DMS79 (cell line): Measurements from ENCODE around the gene ODF4.
A peak's percentile ranks its signal among the peaks of the same experiment; 100 is the strongest.

Source experiments
- DNase-seq: peaks from one replicate; lab custom pipeline; 2025; lab: John Stamatoyannopoulos, UW

Gene ODF4, protein sequence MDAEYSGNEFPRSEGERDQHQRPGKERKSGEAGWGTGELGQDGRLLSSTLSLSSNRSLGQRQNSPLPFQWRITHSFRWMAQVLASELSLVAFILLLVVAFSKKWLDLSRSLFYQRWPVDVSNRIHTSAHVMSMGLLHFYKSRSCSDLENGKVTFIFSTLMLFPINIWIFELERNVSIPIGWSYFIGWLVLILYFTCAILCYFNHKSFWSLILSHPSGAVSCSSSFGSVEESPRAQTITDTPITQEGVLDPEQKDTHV

DNA sequence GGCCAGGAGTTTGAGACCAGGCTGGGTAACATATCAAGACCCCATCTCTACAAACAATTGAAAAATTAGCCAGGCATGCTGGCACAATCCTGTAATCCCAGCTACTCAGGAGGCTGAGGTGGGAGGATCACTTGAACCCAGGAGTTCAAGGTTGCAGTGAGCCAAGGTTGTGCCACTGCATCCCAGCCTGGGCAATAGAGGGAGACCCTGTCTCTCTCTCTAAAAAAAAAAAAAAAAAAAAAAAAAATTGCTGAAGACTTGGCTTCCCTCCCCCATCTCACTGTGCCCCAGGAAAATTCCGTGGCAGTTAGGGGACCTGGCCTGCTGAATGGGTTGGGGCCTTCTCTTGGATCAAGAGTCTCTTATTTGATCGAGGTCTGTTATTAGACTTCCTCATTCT, at the start of gene ODF4:
Gene ODF4 (plus strand): TSS at position 301 of the 400 bp plus-strand sequence. CDS start 212 bp downstream, outside the sequence.
- DNase-seq: no peak

DNA sequence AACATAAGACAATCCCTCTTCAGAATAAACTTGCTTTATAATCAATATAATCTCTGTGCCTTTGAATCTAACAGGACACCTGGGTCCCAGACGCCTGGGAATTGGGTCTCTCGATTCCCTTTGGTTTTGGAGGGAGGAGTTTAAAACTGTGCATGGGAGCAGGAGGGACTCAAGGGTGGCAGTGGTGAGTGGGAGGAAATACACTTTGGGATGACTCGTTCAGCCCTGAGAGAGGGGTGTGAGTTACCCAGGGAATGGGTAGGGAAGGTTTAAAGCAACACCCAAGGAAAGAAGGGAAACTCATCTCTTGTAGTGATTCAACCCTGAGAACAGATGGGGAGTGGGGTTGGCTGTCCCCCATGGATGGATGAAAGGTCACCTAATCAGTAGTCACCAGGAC, 49.6 kb upstream of the ODF4 start:
- no peak for DNase-seq

DNA sequence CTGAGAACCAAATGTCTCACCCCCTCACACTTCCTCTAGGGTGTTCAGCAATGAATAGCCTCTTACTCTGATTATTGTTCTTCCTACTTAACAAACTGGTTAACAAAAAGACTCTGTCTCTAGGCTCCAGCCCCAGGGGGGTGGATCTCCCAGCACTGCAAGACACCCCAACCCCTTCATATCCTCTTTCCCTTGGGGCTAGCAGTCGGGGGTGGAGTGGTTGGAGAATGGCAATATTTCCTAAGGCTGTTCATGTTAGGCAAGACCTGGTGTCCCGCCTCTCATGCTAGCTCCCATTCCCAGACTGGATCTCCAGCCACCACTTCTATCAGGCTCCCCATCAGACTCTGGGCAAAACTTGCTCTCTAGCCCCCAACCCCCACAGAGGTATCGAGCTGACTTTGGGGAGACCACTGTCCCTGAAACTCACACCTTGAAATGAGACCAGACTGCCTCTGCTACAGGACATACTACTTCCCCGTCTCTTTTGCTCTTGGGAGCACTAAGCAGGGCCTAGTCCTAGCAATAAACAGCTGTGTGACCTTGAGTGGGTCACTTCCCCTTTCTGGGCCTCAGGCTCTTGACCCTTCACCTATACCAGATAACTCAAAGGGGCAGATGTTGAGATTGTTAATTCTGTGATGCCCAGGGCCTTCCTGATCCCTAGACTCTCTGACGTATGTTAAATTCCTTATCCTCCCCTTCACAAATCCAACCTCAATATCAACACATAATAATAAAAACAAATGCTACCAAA, 46.8 kb upstream of the ODF4 start:
- DNase-seq: no peak

DNA sequence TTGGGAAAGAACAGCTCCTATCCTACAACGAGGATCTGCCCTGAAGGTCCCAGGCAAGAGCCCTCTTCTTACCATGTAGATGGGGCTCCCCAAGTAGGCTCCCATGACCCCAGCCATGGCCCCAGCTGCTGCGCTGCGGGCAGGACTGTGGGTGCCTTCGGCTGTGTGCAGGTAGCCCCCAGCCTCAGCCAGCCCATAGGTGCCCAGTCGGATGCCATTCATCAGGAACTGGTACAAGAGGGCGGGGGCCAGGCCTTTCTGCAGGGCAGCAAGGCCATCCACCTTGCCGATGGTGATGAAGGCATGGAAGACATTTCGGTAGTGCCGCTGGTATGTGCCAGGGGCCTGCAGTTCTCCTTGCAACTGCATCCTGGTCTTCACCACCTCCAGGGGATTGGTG, 45.3 kb upstream of the ODF4 start:
- DNase-seq: no peak

DNA sequence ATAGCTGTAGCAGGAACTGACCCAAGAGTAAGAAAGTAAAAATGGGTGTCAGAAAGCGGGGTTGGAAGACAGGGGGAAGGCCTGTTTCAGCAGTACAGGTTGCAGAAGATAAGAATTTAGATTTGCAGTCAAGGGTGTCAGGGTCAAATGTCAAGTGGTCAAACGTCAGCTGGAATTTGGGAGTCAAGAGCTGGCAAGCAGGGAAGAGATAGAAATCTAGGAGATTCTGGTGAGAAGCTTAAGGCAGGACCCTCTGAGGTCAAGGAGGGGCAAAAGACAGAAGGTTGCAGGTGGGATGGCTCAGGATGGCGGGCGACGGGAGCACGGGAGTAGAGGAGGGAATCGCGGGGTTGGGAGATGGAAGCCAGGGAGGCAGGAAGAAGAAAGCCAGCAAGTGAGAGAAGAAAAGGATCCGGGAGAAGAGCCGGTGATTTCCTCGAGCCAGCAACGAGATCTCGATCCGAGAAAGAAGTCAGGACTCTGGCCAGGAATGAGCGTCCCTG, 44.8 kb upstream of the ODF4 start:
- no peak for DNase-seq

DNA sequence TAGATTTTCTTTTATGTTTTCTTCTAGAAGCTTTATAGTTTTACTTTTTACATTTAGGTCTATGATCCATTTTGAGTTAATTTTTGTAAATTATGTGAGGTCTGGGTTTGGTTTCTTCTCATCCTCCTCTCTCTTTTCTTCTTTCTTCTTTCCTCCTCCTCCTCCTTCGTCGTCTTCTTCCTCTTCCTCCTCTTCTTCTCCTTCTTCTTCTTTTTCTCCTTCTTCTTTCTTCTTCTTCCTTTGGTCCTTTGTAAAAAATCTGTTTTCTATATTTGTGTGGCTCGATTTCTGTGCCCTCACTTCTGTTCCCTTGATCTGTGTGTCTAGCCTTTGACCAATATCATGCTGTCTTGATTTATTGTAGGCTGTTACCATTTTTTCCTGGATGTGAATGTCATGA, 39.4 kb upstream of the ODF4 start:
- no peak for DNase-seq

DNA sequence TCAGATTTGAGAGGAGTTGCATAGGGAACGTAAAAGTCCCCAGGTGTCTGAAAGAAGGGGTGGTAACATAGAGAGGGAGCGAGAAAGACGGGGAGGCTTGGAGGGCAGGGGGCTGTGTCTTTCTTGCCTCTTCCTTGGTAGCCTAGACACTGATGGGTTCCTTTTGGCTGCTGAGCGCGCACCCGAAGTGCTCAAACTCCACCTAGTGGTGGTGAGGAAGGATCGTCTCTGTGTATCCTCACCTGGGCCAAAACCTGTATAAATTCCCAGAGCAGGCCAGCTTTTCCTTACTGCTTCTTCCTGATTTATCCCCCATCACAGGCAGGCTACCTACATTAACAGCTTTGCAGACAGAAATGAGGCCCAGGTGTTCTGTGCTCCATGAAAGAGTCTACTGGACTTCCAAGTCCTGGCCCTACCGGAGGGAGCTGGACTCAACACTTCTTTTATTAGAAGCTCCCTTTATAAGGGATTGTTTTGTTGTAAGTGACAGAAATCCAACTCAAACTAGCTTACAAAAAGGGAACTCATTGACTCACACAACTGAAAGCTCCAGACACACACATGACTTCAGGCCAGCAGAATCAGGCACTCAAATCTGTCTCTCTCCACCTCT, 38.9 kb upstream of the ODF4 start:
- DNase-seq: peak; percentile 15

DNA sequence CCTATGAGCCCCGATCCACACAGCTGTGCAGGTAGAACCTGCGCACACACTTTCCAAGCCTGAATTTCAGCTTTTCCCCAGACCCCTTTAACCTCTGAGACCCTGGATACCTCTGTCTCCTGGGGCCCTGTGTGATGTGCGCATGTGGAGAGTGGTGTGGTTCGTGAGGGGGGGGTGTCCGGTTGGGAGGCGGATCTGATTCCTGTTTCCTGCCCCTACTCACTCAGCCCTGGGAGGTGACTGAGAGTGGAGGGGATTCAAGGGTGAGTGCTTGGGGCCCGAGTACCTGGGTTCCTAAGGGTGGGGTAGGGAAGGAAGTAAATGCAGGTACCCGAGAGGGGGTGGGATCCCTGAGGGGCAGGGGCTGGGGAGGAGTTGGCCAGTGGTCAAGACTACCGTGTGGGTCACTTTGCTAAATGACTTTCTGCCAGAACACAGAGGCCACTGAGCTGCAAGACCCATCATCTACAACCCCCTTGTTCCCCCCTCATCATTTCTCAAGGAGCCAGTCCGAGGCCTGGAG, 29.0 kb upstream of the ODF4 start:
- no peak for DNase-seq

DNA sequence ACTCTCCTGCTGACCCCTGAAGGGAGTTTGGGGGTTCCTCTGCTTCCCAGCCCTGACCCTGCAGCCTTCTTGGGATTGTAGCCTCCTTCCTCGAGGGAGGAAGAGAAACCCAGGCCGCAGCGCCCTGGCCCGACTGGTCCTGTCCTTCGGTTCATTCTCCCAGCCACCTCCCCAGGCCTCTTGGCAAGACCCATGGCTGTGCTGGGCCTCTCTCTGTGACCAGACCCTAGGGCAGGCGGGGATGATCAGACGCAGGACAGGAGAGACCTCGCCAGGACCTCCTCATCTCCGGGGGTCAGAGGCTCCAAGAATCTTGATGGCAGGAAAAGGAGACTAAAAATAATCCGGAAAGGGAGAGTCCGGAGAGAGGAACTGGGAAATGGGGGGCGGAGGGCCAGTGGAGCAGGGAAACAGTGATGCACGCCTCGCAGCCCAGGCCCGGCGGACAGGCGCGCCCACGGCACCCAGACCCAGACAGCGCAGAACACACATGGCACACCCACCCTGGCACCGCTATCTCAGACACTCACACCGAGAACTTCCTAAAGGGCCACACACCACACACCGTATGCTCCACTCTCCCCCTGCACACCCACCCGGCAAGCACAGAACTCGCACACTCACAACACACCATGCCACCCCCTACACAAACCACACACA, 28.4 kb upstream of the ODF4 start:
- DNase-seq: no peak

DNA sequence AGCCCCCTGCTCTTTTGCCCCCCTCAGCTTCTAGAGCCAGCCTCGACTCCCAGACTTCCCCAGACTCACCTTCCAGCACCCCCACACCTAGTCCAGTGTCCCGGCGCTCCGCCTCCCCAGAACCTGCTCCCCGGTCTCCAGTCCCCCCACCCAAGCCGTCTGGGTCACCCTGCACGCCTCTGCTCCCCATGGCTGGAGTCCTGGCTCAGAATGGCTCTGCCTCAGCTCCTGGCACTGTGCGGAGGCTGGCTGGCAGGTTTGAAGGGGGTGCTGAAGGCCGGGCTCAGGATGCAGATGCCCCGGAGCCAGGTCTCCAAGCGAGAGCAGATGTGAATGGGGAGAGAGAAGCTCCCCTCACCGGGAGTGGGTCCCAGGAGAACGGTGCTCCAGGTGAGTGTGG, 27.4 kb upstream of the ODF4 start:
- no peak for DNase-seq

DNA sequence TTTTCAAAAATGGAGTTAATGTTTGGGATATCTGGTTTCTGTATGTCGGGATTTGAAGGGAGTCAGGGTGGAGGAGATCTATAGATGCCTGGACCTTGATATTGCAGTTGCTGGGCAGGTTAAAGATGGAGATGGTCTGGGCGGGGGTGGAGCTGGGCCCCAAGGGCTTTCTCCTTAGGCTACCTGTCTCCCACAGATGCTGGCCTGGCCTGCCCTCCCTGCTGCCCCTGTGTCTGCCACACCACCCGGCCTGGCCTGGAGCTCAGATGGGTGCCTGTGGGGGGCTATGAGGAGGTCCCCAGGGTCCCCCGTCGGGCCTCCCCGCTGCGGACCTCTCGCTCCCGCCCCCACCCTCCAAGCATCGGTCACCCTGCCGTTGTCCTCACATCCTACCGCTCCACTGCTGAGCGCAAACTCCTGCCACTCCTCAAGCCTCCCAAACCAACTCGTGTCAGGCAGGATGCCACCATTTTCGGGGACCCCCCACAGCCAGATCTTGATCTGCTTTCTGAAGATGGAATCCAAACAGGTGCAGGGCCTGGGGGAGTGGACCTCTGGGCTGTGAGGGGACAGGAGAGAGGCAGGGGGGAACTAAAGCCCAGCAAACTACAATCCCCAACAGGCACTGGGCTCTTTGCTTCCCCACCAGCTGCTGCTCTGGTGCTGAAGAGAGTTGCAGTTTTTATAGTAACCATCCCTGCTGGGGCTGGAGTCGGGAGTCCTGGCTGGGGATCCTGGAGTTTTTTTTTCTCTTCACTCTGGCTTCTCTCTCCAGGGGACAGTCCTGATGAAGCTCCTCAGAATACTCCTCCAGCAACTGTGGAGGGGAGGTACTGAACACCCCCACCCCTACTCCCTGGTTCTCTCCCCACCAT, 26.7 kb upstream of the ODF4 start:
- no peak for DNase-seq

DNA sequence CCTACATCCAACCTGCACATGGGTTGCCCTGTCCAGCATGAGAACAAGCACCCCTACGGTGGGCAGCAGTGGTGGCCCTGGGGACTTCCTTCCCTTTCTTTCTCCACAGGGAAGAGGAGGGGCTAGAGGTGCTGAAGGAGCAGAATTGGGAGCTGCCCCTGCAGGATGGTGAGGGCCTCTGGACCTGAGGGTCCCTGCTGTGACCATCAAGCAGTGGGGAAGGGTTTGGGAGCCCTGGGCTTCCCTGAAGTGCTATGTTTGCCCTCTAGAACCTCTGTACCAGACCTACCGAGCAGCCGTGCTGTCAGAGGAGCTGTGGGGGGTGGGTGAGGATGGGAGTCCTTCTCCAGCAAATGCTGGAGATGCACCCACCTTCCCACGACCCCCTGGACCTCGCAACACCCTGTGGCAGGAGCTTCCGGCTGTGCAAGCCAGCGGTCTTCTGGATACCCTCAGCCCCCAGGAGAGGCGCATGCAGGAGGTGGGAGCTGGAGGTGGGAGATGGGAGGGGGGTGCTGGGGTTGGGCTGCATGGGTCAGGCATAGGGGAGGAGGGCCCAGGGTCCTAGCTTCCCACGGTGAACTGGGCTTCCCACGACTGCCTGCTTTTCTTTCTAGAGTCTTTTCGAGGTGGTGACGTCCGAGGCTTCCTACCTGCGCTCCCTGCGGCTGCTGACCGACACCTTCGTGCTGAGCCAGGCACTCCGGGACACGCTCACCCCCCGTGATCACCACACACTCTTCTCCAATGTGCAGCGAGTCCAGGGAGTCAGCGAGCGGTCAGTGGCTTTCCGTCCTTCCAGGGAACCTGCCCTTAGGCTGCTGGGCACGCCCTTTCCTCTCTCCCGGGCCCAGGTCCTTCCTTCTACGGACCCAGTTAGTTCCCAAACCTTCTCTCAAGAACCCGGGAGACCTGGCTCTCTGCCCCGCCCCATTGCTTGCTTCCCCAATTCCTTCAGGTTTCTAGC, 24.6 kb upstream of the ODF4 start:
- no peak for DNase-seq

DNA sequence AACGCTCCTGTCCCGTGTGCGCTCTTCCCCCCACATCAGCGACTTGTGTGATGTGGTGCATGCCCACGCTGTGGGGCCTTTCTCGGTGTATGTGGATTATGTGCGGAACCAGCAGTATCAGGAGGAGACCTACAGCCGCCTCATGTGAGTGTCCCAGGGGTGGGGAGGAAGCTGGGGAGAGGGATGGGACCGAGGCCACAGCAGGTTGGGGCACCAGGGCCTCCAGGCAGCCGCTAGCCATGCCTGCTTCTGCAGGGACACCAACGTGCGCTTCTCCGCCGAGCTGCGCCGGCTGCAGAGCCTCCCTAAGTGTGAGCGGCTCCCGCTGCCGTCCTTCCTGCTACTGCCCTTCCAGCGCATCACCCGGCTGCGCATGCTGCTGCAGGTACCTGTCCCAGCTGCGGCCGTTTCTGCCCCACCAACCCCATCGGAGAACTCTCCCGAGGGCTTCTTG, 23.8 kb upstream of the ODF4 start:
- no peak for DNase-seq

DNA sequence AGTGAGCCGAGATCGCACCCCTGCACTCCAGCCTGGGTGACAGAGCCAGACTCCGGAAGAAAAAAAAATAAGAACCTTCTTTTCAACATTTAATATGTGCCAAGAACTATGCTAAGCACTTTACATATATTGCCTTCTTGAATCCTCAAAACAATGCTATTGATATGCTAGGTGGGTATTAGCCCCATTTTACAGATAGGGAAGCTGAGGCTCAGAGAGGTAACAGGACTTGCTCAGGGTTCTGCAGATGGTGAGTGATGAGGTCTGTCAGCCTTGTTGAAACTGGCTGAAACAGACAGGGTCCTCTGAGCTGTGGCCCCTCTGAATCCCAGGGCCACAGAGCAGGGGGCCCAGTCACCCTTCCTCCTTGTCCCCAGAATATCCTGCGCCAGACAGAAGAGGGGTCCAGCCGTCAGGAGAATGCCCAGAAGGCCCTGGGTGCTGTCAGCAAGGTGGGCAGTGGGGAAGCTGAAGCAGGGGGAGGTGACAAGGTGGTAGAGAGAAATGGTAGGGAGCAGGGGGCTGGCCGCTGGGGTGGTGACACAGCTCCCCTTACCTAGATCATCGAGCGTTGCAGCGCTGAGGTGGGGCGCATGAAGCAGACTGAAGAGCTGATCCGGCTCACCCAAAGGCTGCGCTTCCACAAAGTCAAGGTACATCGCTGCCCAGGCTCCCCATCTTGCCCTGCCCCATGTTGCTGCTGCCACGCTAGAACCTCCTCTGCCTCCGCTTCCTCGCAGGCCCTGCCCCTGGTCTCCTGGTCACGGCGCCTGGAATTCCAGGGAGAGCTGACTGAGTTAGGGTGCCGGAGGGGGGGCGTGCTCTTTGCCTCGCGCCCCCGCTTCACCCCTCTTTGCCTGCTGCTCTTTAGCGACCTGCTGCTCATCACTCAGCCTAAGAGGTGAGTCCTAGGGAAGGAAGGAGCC, 21.4 kb upstream of the ODF4 start:
- no peak for DNase-seq

DNA sequence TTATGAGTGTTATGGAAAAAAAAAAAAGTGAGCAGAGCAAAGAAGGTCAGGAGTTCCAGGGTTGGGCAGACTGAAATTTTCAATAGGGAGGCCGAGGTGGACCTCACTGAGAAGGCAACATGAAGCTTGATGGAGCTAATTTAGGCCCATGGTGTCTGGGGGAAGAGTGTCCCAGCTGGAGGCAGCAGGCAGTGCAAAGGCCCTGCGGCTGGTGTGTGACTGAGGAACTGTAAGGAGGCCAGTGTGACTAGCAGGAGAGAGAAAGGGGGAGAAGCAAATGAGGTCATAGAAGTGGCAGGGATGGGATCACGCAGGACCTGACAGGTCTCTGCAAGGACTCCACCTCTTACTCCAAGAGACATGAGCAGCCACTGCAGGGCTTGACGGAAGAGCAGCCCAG, 19.4 kb upstream of the ODF4 start:
- DNase-seq: no peak

DNA sequence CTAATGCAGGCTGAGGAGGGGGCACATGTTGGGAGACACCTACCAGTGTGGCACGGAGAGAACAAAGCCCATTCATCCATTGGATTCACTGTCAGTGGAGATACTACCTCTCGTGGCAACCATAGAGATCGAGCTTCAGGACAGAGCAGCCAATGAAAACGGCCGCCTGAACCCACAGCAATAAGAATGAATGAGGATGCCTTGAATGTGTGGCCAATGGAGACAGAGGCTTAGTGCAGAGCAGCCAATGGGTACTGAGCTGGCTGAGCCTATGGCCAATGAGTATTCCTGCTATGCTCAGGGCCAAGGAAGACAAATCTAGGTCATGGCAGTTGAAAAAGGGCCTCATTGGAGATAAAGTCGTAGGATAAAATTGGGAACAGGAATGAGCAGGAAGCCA, 18.6 kb upstream of the ODF4 start:
- no peak for DNase-seq

DNA sequence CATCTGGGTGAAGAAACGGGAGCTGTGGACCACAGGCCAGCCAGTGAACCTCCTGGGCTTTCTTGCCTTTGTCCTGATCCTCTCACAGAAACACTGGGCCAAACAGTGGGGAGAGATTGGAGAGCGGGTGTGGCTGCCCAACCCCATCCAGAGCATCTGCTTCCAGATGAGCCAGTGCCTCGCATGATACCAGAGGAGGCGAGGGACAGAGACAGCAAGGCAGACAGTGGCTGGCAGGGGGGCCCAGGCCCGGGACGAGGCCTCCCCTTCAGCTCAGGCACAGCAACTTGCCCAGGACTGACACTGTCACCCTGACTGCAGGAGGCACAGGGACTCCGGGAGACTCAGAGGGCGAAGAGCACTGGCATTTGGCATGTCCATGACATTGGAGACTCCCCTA, 17.6 kb upstream of the ODF4 start:
- DNase-seq: no peak

DNA sequence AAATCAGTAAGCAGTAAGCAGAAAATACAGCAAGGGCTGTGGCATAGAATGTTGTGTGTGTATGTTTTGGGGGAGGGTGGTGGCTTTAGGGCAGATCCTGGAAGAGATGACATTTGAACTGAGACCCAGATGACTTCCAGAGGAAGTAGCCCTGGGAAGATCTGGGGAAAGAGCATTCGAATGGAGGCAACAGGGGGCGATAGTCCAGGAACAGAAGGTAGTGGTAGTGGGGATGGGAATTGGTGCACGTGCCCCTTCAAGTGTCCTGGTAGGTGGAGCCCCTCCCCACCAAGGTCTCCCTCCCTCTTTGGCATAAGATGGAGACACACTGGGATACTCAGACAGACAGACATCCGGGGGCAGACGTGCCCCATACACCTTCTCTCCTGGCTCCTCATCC, 15.5 kb upstream of the ODF4 start:
- no peak for DNase-seq

DNA sequence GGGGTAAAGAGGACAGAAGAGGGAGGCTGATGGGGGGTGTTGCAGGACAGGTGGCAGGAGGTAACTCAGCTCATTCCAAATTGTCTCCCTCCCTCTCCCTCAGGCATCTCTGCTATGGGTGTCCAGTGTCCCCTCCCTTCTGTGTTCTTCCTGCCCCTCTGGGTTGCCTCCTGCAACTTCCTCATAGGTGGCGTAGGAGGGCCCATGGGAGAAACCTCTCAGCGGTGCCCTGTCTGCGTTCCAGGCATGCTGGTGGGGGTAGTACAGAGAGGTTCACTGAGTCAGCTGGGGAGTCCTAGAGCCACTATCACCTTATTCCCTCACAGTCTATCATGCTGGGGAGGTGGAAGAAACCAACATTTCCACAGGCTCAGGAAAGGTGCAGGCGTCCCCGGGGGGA, 14.7 kb upstream of the ODF4 start:
- DNase-seq: no peak
